IPS DF 6.9 (cell line): Measurements from ENCODE around the gene OAT.

Experiments used
- DNase-seq: peaks from one replicate; pipeline ENCODE4 v3.0.0-alpha.2; 2013; ENCODE audit warnings: low read depth, low spot score
- H3K27ac ChIP-seq: one replicate; pipeline ENCODE4 v1.5.1; 2013; ENCODE audit warnings: low read length, control low read depth
- H3K27me3 ChIP-seq: 2 replicates; pipeline ENCODE4 v1.6.1; 2013; ENCODE audit warnings: mild to moderate bottlenecking, low read length; ENCODE audit not compliant: control insufficient read depth, insufficient read depth
- H3K36me3 ChIP-seq: 2 replicates; pipeline ENCODE4 v1.6.1; 2013; ENCODE audit warnings: low read length; ENCODE audit not compliant: control insufficient read depth, insufficient read depth
- H3K4me1 ChIP-seq: 2 replicates; pipeline ENCODE4 v1.6.1; 2013; ENCODE audit warnings: low read length; ENCODE audit not compliant: control insufficient read depth, insufficient read depth
- H3K4me3 ChIP-seq: 2 replicates; pipeline ENCODE4 v1.5.1; 2013; ENCODE audit warnings: mild to moderate bottlenecking, low read length
- H3K9me3 ChIP-seq: 2 replicates; pipeline ENCODE4 v1.6.1; 2013; ENCODE audit warnings: low read length, inconsistent platforms; ENCODE audit not compliant: control insufficient read depth, insufficient read depth
- WGBS: extraction: QIAGEN DNeasy Blood & Tissue Kit; methylation state at CpG from one replicate; pipeline ENCODE4 v1.1.7; 2013; ENCODE audit warnings: mixed read lengths, missing lambda C conversion rate; ENCODE audit not compliant: insufficient read length, insufficient coverage; 5-methylcytosine and 5-hydroxymethylcytosine counted together

The OAT gene

DNA sequence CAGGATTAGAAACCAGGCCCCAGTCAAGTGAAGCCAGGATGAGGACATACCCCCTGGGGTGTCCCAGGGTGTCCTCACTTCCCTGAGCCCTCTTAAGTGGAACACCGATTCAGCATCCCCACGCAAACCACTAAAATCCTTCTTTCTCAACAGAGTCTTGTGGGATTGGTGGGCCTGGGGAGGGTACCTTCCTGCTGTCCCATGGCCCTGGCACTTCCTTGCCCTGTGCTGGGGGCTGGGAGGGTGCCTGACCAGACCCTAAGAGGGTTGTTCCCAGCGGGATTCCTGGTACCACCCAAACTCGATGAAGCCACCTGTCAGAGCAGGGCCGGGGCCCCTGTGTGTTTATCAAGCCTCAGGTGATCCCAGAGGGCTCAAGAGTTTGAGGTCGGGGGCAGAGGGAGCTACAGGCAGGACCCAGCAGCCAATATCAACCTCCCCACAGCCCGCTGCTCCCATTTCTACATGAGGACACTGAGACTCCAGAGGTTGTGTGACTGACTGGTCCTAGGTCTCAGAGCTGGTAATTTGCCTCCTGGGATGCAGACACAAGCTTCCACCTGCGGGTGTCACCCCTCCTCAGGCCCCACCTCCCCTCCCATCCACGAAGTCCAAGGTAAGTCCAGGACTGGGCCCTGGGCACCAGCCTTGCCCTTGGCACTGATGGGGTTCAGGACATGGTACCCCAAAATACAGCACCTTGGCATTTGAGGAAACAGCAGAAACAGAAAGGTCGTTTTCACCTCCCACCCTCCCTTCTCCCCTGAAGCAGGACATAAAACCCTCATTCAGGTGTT lies 31.4 kb downstream of the OAT start:
- no peaks in the 10 kb centered on the region for H3K9me3 ChIP-seq
- no peaks in the 10 kb centered on the region for H3K27me3 ChIP-seq
- H3K4me1 ChIP-seq: no peaks in the 10 kb centered on the region
- no peak overlapping the region for H3K27ac ChIP-seq
- no CpG with 5 or more reads among the region's 10 CpGs for WGBS
- no peaks in the 10 kb centered on the region for H3K36me3 ChIP-seq
- DNase-seq: no peak
- H3K4me3 ChIP-seq: no peak overlapping the region

DNA sequence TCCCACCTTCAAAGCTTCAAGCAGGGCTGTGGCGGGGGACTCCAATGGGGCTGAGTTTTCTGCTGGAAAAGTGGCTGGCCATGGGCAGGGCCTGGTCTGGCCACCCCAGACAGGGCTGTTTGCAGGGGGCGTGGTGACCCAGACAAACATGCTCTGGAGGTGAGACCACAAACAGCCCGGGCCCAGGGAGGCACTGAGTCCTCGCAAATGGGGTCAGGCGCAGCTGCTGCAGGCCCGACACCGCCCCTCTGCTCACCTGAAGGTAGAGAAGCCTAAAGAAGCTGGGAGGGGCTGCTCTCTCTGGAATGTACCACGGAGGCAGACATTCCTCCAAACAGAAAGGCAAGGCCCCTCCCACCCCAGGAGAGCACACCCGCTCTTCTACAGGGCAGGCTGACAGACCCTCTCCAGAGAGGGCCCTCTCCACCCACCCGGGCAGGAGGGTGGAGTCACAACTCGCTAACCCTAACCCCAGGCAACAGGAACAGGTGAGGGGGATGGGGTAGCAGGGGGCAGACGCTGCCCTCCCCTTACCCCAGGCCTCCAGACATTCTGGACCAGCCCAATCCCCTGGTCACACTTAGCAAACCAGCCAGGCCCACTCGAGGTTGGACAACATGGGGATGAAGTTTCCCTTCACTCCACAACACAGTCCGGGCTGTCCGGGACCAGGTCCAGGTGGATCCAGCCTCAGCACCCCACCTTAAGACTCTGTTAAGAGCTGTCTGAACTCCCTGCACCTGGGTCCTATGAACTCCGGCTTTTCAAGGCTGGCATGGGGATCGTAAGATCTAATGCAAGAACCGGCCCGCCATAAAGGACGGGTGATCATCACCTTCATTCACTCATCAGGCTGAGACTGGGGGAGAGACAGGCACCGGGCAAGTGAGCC lies 32.3 kb downstream of the OAT start:
- H3K36me3 ChIP-seq: no peaks in the 10 kb centered on the region
- no peaks in the 10 kb centered on the region for H3K9me3 ChIP-seq
- WGBS: no CpG with 5 or more reads among the region's 21 CpGs
- no peak overlapping the region for H3K27ac ChIP-seq
- no peak for DNase-seq
- no peaks in the 10 kb centered on the region for H3K27me3 ChIP-seq
- no peaks in the 10 kb centered on the region for H3K4me1 ChIP-seq
- no peak overlapping the region for H3K4me3 ChIP-seq

DNA sequence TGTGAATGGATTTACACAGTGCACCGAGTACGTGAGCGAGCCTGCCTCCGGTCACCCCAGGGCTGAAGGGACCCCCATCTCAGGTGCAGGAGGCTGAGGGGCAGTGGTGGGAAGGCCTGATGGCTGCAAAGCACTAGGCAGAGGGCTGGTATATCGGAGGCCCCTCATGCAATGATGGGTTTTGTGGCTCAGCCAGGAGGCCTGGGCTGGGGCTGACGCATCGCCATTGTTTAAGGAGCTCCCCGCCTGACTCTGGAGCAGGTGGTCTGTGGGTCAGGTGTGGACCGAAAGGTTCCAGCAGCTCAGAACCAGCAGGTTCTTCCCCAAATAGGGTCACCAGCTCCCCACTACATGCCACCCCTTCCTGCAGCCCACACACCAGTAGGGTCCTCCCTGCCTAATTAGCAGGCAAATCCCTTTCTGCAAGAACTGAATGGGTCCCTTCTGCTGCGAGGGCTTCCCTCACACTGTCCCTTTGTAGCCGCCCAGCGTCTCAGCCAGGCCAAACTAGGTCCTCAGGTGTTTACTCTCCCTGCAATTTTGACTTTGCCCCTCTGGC lies 33.0 kb downstream of the OAT start:
- DNase-seq: no peak
- Histone ChIP-seq H3K27me3 (no peaks in the 10 kb centered on the region), H3K4me3 (no peak overlapping the region), H3K4me1 (no peaks in the 10 kb centered on the region), H3K36me3 (no peaks in the 10 kb centered on the region), H3K27ac (no peak overlapping the region), H3K9me3 (no peaks in the 10 kb centered on the region)
- WGBS: no CpG with 5 or more reads among the region's 12 CpGs

DNA sequence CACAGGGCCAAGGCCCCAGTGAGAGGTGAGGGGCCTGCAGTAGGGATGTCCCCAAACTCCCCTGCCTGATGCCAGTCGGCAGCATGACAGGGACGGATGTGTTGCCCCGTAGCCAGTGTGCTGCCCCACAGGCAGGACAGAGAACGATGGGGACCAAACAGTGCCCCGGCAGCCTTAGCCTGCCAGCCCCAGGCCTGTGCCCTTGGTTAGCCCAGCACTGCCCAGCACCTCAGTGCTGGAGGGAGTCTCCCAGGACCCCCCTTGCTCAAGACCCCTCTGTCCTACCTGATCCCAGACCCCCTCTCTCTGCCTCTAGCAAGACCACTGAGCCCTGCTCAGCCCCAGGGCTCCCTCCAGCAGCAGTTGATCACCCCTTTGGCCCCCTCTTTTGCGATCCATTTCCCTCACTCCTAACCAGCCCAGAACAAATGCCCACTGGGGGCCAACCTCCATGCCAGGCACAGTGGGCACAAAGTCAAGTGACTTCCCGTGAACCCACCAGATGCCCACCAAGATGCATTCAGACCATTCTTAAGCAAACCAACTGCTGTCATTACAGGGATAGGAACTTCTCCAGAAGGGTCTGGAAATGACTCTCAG lies 34.0 kb downstream of the OAT start:
- Histone ChIP-seq H3K9me3 (no peaks in the 10 kb centered on the region), H3K27me3 (no peaks in the 10 kb centered on the region), H3K27ac (no peak overlapping the region), H3K36me3 (no peaks in the 10 kb centered on the region), H3K4me1 (no peaks in the 10 kb centered on the region), H3K4me3 (no peak overlapping the region)
- no peak for DNase-seq
- no CpG with 5 or more reads among the region's 7 CpGs for WGBS

DNA sequence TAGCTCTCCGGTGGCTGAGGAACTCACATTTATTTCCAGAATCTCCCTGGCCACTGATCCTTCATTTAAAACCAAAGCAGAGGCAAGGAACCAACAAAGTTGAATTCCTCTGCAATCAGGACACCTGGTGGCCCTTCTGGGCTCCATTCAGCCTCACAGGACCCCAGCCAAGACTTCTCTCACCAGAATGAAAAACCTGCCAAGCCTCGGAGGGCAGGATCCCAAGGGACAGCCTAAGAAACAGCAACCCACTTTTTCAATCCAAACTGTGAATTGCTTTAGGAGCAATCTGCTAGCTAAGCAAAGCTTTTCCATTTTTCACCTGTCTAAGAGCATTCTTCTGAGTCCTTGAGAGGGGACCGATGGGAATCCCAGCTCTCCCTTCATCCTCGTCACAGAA lies 34.6 kb downstream of the OAT start:
- no peaks in the 10 kb centered on the region for H3K36me3 ChIP-seq
- WGBS: no CpG with 5 or more reads among the region's 4 CpGs
- no peak for DNase-seq
- H3K4me3 ChIP-seq: no peak overlapping the region
- no peak overlapping the region for H3K27ac ChIP-seq
- no peaks in the 10 kb centered on the region for H3K27me3 ChIP-seq
- no peaks in the 10 kb centered on the region for H3K9me3 ChIP-seq
- no peaks in the 10 kb centered on the region for H3K4me1 ChIP-seq

DNA sequence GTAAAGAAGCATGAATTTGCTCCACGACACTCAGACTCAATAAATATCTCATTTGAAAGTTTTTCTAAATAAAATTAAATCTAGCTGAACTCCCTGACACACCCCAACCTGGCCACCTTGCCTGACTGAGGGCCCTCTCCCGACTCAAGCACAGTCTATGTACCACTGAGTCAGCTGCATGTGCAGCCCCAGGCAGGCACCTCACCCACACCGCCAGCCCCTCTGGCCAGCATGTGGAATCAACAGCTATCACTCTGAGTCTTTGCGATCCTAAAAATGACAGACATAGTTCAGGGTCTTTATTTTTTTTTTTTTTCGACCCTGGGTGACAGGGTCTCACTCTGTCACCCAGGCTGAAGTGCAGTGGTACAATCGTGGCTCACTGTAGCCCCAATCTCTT lies 35.2 kb downstream of the OAT start:
- no peak overlapping the region for H3K27ac ChIP-seq
- no peak overlapping the region for H3K4me3 ChIP-seq
- no CpG with 5 or more reads among the region's 6 CpGs for WGBS

DNA sequence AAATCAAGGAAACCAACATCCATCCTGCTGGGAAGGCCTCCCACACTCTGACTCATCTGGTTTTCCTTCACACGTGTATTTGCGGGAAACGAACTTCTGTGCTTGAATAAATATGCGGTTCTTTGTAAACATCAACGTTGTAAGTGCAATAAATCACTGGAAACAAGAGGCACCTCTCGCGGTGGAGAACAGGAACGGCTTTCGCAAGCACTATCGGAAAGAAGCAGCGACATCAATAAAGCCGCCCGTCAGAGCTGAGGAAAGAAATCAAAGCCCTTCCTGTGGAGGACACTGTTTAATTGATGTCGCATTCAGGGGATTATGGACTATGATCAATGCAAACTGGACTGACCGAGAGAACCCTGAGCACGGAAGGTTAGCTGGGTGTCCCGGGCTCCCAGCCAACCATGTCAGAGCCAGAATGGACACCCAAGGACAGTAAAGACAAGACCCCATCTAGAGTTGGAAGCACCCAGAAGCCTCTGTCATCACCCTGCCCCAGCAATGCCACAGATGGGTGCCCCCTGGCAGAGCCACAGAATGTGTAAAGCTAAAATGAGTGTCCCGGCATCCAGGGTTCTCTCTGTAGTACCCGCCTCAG lies 37.6 kb downstream of the OAT start:
- H3K27me3 ChIP-seq: no peaks in the 10 kb centered on the region
- H3K9me3 ChIP-seq: no peaks in the 10 kb centered on the region
- H3K4me1 ChIP-seq: no peaks in the 10 kb centered on the region
- 0 out of 2 replicates have a peak, but pooled peaks cover 2% of the 10 kb centered on the region for H3K36me3 ChIP-seq
- no peak overlapping the region for H3K4me3 ChIP-seq
- H3K27ac ChIP-seq: no peak overlapping the region
- DNase-seq: no peak
- WGBS: no CpG with 5 or more reads among the region's 19 CpGs

More for the DNA sequence above, 35.2 kb downstream of the OAT start:
- H3K4me1 ChIP-seq: no peaks in the 10 kb centered on the region
- no peaks in the 10 kb centered on the region for H3K9me3 ChIP-seq
- no peak for DNase-seq
- no peaks in the 10 kb centered on the region for H3K27me3 ChIP-seq
- H3K36me3 ChIP-seq: no peaks in the 10 kb centered on the region

DNA sequence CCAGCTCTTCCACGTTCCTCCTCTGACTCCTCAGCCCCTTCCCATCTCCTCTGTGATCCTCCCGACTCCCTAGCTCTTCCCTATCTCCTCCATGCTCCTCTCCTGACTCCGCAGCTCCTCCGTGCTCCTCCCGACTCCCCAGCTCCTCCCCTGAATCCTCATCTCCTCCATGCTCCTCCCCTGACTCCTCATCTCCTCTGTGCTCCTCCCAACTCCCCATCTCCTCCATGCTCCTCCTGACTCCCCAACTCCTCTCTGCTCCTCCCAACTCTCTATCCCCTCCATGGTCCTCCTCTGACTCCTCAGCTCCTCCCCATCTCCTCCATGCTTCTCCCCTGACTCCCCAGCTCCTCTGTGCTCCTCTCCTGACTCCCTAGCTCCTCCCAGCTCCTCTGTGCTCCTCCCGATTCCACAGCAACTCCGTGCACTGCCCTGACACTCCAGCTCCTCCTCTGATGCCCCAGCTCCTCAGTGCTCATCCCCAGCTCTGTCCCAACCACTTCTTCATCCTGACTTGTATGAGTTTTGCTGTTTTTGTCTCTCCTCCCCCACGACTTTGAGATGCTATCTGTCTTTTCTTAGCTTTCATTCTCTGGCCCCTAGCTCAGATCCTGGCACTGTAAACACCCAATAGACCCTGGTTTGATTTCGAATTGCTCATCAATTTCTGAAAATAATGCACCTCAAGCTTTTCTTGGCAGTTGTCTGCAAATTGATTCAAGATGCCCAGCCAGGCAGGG lies 38.3 kb downstream of the OAT start:
- no peak overlapping the region for H3K4me3 ChIP-seq
- 0 out of 2 replicates have a peak, but pooled peaks cover 2% of the 10 kb centered on the region for H3K36me3 ChIP-seq
- WGBS: no CpG with 5 or more reads among the region's 9 CpGs
- no peak for DNase-seq
- H3K27me3 ChIP-seq: no peaks in the 10 kb centered on the region
- H3K9me3 ChIP-seq: no peaks in the 10 kb centered on the region
- no peak overlapping the region for H3K27ac ChIP-seq
- H3K4me1 ChIP-seq: no peaks in the 10 kb centered on the region; the same call in 1 of the 2 replicates

DNA sequence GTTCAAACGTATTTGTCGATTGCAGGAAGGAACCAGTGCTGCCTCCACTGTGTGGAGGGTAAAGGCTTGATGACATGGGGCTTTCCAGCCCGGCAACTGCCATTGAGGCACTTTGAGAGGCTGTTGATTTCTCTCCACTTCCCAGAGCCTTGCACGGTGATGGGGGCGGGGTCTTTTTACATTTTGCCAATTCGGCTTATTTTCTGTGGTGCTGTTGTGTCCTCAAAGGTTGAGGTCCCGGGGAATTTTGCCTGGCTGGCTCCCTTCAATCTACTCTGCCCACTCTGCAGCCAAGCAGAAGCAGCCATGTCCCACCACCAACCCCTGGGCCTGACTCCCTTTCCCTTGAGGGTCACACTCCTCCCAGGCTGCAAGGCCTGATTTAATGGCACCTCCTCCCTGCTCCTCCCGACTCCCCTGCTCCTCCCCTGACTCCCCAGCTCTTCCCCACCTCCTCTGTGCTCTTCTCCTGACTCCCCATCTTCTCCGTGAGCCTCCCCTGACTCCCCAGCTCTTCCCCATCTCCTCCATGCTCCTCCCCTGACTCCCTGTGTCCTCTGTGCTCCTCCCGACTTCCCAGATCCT lies 39.0 kb downstream of the OAT start:
- 0 out of 2 replicates have a peak, but pooled peaks cover 2% of the 10 kb centered on the region for H3K36me3 ChIP-seq
- WGBS: no CpG with 5 or more reads among the region's 10 CpGs
- no peaks in the 10 kb centered on the region for H3K27me3 ChIP-seq
- no peaks in the 10 kb centered on the region for H3K9me3 ChIP-seq
- H3K27ac ChIP-seq: no peak overlapping the region
- no peak overlapping the region for H3K4me3 ChIP-seq
- DNase-seq: no peak
- peaks cover 5% of the 10 kb centered on the region; the same call in 1 of the 2 replicates for H3K4me1 ChIP-seq
